ENCODE data around the gene GPR39.

DNA sequence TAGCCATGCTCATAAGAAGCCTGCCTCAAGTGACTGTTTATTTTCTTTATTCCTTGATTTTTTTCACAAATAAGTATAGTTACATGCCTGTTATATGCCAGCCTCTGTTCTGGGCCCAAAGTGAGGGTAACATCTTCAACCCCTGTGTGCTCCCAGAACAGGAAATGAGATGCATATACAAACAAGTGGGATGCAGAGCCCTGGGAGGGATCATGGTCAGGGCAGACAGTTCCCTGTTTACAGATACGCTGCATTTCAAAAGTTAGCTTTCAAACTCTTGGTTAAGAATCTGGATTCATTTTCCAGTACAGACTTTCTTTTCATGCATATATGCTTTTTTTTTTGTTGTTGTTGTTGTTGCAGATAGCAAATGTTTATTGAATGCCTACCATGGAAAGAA, 24.4 kb downstream of the GPR39 start:
- TF ChIP-seq, protein P1, sequence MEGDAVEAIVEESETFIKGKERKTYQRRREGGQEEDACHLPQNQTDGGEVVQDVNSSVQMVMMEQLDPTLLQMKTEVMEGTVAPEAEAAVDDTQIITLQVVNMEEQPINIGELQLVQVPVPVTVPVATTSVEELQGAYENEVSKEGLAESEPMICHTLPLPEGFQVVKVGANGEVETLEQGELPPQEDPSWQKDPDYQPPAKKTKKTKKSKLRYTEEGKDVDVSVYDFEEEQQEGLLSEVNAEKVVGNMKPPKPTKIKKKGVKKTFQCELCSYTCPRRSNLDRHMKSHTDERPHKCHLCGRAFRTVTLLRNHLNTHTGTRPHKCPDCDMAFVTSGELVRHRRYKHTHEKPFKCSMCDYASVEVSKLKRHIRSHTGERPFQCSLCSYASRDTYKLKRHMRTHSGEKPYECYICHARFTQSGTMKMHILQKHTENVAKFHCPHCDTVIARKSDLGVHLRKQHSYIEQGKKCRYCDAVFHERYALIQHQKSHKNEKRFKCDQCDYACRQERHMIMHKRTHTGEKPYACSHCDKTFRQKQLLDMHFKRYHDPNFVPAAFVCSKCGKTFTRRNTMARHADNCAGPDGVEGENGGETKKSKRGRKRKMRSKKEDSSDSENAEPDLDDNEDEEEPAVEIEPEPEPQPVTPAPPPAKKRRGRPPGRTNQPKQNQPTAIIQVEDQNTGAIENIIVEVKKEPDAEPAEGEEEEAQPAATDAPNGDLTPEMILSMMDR (conservative IDR thresholded peaks at IDR 0.05; ENCODE audit: low read length): no peak
- TF ChIP-seq EZH2phosphoT487 (IDR thresholded peaks at IDR 0.05; ENCODE audit: borderline replicate concordance, low read depth, low read length): no peak
